Colonic mucosa (tissue), 4 donors: Measurements from ENCODE around the gene CDH8. TPM values are rescaled to one million over a fixed set of nuclear protein-coding genes. Genes with fewer than 3 reads are reported as not detected.
"Not testable (repeated sequence)": the region's sequence is repeated elsewhere in the genome, so short reads cannot be mapped to it uniquely, and the experiment has no call there.

Experiments
- DNase-seq: peaks from one replicate; pipeline ENCODE4 v3.0.0-alpha.2; 2020
- H3K27ac ChIP-seq: fragments of 200-600 bp; one replicate; pipeline ENCODE4 v1.8.0; 2021
- H3K27me3 ChIP-seq: fragments of 200-600 bp; one replicate; pipeline ENCODE4 v1.8.0; 2021
- H3K36me3 ChIP-seq: fragments of 200-600 bp; one replicate; pipeline ENCODE4 v1.8.0; 2021
- H3K4me1 ChIP-seq: fragments of 200-600 bp; one replicate; pipeline ENCODE4 v1.8.0; 2021; ENCODE audit warnings: mild to moderate bottlenecking
- H3K4me3 ChIP-seq: fragments of 200-600 bp; one replicate; pipeline ENCODE4 v1.8.0; 2021
- H3K9ac ChIP-seq, 2 donors: one replicate each; pipeline ENCODE4 v1.7.0; 2013; ENCODE audit warnings: control low read depth in 2 of 2, low read depth in 2 of 2, low read length in 2 of 2
- H3K9me3 ChIP-seq: fragments of 200-600 bp; one replicate; pipeline ENCODE4 v1.8.0; 2021
- intact Hi-C: fragments of 100-400 bp; cut with DNase I; formaldehyde crosslinking; loops from one replicate; pipeline ENCODE4 v1.14.1; 2022
- total RNA-seq, 2 donors: library from RNA; stranded (reverse); fragmentation: NEBNext Ultra II Directional in 1 of 2; extraction: Animal tissue kit (Norgen Biotek cat#: 25700) in 1 of 2; gene quantifications; one replicate each; pipeline ENCODE4 v1.2.1, GENCODE V29; 2021
- TF ChIP-seq, protein P1 (sequence below): fragments of 200-600 bp; IDR thresholded peaks from one replicate; pipeline ENCODE4 v1.8.0; 2022; ENCODE audit warnings: antibody characterized with exemption, mild to moderate bottlenecking
- donor health status: healthy.
- donor health status: DM: no; HTN: no; CAD: no.
- donor health status: DM: no; HTN: no; CAD: no.

The CDH8 gene
- total RNA-seq, 2 donors from 2014 or later = 0.13 to 0.69 TPM

DNA sequence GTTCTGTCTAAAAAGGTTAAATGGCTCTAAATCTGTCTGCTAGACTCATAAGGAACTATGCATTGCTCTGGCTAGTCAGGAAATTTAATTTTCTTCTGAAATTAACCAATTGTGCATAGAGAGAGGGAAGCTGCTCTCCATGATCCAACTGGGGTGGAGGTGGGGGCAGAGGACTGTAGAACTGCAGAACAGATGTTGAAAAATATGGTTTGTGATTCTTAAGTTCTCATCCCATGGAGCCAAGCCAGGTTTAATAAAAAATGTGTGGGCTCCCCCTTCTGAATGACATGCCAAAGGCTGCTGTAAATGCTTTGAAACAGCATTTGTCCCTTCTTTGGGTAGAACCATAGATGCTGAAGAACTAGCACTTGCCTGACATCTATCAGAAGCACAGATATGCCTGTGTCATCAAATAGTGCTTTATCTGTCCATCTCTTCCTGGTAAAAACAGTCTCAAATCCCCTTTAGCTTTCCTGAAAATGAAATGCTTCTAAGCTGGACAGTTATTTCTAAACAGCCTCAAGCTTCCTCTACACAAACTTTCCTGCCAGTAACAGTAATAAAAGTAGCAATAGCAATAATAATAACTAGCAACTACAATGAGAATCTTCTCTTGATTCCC, 221.4 kb downstream of the CDH8 start:
- intact Hi-C loops = no loop called here
- no peaks in the 10 kb centered on the region for H3K27me3 ChIP-seq
- H3K9ac ChIP-seq = no peak overlapping the region
- TF ChIP-seq, protein P1, sequence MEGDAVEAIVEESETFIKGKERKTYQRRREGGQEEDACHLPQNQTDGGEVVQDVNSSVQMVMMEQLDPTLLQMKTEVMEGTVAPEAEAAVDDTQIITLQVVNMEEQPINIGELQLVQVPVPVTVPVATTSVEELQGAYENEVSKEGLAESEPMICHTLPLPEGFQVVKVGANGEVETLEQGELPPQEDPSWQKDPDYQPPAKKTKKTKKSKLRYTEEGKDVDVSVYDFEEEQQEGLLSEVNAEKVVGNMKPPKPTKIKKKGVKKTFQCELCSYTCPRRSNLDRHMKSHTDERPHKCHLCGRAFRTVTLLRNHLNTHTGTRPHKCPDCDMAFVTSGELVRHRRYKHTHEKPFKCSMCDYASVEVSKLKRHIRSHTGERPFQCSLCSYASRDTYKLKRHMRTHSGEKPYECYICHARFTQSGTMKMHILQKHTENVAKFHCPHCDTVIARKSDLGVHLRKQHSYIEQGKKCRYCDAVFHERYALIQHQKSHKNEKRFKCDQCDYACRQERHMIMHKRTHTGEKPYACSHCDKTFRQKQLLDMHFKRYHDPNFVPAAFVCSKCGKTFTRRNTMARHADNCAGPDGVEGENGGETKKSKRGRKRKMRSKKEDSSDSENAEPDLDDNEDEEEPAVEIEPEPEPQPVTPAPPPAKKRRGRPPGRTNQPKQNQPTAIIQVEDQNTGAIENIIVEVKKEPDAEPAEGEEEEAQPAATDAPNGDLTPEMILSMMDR = no peak
- no peak overlapping the region for H3K27ac ChIP-seq
- no peaks in the 10 kb centered on the region for H3K36me3 ChIP-seq
- no peaks in the 10 kb centered on the region for H3K9me3 ChIP-seq
- H3K4me1 ChIP-seq = no peaks in the 10 kb centered on the region
- no peak for DNase-seq
- H3K4me3 ChIP-seq = no peak overlapping the region

DNA sequence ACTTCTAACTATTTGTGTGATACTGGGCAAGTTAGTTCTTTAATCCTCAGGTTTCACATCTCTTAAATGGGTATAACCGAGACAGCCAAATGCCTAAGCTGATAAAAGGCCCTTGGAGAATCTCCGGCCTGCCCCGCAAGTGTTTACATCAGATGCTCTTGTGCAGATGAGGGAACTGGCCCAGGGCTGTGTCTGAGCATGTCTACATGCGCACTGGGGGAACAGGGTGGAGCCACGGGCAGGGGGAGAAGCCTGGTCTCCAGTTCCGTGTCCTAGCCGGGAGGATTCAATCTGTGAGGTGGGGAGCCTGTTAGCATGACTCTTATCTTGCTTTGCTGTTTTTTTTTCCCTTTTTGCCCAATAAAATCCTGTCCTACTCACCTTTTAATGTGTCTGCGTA, 222.9 kb downstream of the CDH8 start:
- intact Hi-C loops = no loop called here
- no peaks in the 10 kb centered on the region for H3K36me3 ChIP-seq

DNA sequence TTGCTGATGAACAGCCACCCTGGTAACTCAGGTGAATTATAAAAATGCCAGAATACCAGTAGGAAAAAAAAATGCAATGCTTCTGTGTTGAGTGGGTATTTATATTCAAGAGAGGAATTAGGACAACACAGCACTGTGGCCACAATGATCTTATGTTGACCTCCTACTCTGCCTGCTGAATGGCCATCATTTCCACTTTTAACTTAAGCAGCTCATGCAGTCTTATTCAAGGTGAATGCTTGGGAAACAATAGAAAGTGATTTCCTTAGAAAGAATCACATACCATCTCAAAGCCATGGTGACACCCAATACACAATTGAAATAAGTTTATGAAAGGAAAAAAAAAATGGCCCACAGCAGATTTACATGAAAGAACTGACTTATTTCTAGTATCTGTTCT, 224.0 kb downstream of the CDH8 start:
- Histone ChIP-seq H3K27me3 (no peaks in the 10 kb centered on the region), H3K27ac (no peak overlapping the region), H3K36me3 (no peaks in the 10 kb centered on the region), H3K4me1 (no peaks in the 10 kb centered on the region), H3K9ac (no peak overlapping the region), H3K4me3 (no peak overlapping the region), H3K9me3 (no peaks in the 10 kb centered on the region)
- no peak for DNase-seq
- TF ChIP-seq, protein P1 = no peak
- intact Hi-C loops = no loop called here

More for the DNA sequence above, 222.9 kb downstream of the CDH8 start:
- Histone ChIP-seq H3K9ac (no peak overlapping the region), H3K27ac (no peak overlapping the region), H3K4me1 (no peaks in the 10 kb centered on the region), H3K9me3 (no peaks in the 10 kb centered on the region), H3K4me3 (no peak overlapping the region), H3K27me3 (no peaks in the 10 kb centered on the region)
- TF ChIP-seq, protein P1 = no peak
- DNase-seq = no peak

DNA sequence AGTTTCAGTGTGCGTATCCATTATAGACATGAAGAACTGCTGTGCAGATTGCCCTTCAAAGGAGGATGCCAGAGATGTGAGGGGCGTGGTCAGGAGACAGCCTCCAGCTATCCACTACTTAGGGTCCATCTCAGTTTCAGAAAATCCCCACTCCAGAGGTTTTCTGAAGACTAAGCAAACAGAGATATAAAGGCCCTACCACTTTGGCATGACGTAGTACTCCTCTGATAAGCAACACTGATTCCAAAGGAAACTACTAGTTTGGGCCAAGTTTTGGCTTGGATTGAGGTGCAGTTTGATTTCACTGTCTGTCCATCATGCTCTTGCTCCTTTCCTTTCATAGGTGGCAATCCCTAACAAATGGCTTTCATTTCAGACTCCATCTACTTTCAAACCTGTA, 228.7 kb downstream of the CDH8 start:
- no peak for DNase-seq
- Histone ChIP-seq H3K36me3 (no peaks in the 10 kb centered on the region), H3K9me3 (no peaks in the 10 kb centered on the region), H3K4me3 (no peak overlapping the region), H3K27ac (no peak overlapping the region), H3K27me3 (no peaks in the 10 kb centered on the region), H3K9ac (no peak overlapping the region), H3K4me1 (no peaks in the 10 kb centered on the region)
- intact Hi-C loops = no loop called here
- TF ChIP-seq, protein P1 = no peak

DNA sequence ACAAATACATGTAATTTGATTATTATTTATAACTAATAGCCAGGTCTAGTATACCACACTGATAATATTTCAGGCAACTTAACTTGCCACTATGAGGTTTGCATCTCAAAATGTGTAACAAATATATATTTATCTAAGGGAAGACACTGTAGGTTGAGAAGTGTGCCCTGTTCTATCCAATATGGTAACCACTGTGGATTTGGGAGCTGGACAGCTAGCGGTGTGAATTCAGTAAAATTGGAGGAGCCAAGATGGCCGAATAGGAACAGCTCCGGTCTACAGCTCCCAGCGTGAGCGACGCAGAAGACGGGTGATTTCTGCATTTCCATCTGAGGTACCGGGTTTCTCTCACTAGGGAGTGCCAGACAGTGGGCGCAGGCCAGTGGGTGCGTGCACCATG, 235.0 kb downstream of the CDH8 start:
- H3K36me3 ChIP-seq, H3K4me3 ChIP-seq, H3K27me3 ChIP-seq, H3K9ac ChIP-seq, H3K27ac ChIP-seq, DNase-seq, H3K4me1 ChIP-seq, H3K9me3 ChIP-seq, intact Hi-C loops: not testable (repeated sequence)

DNA sequence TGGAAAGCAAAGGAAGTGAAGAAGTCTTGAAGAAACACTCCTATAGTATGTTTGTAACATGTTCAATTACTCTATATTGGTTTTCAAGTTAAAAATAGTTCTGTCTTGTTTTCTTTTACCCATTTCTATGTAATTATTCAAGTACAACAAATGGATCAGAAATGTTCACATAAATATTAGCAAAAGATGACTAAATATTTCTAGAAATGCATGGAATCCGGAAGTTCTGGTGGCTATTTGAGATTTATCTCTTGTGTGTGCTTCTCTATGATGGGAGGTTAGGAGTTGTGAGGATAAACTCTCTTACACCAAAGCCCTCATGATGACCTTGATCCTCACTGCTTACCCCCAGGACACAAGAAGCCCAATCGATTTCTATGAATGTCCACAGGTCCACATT, 237.5 kb downstream of the CDH8 start:
- H3K27me3 ChIP-seq = no peaks in the 10 kb centered on the region
- TF ChIP-seq, protein P1 = no peak
- no peak overlapping the region for H3K4me3 ChIP-seq
- H3K36me3 ChIP-seq = no peaks in the 10 kb centered on the region
- no peak for DNase-seq
- no peaks in the 10 kb centered on the region for H3K9me3 ChIP-seq
- intact Hi-C loops = no loop called here
- no peak overlapping the region for H3K9ac ChIP-seq
- H3K4me1 ChIP-seq = no peaks in the 10 kb centered on the region
- H3K27ac ChIP-seq = no peak overlapping the region
